Measurements from ENCODE around the gene HVCN1. TPM values are rescaled to one million over a fixed set of nuclear protein-coding genes. Genes with fewer than 3 reads are reported as not detected.

HVCN1 gene
- total RNA-seq, 1 experiment from 2014 or later, result 0.99 TPM

DNA sequence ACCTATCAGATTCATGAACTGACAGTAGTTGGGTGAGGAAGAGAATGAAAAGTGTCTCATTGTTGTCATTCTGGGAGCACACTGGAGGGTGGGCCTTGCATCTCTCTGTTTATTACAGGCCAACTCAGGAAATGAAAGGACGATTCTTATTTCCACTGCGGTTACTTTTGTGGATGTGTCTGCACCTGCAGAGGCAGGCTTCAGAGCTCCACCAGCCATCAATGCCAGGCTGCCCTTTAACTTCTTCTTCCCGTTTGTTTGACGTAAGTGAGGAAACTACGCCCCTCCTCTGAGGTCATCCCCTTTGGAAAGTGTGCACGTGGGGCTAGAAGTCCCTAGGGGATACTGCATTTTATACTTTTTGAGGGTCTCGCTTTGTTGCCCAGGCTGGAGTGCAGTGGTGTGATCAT, 41.3 kb downstream of the HVCN1 start:
- TF ChIP-seq, protein P1, sequence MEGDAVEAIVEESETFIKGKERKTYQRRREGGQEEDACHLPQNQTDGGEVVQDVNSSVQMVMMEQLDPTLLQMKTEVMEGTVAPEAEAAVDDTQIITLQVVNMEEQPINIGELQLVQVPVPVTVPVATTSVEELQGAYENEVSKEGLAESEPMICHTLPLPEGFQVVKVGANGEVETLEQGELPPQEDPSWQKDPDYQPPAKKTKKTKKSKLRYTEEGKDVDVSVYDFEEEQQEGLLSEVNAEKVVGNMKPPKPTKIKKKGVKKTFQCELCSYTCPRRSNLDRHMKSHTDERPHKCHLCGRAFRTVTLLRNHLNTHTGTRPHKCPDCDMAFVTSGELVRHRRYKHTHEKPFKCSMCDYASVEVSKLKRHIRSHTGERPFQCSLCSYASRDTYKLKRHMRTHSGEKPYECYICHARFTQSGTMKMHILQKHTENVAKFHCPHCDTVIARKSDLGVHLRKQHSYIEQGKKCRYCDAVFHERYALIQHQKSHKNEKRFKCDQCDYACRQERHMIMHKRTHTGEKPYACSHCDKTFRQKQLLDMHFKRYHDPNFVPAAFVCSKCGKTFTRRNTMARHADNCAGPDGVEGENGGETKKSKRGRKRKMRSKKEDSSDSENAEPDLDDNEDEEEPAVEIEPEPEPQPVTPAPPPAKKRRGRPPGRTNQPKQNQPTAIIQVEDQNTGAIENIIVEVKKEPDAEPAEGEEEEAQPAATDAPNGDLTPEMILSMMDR (IDR thresholded peaks at IDR 0.05; ENCODE audit: unreplicated experiment), result no peak
- no TSS peak for BruUV-seq (replicated peaks)
- H3K27me3 Mint-ChIP-seq (ENCODE audit: unreplicated experiment), result no peaks in the 10 kb centered on the region
- no peak overlapping the region for H3K27ac Mint-ChIP-seq (ENCODE audit: unreplicated experiment)
- H3K4me1 Mint-ChIP-seq (ENCODE audit: low read depth, unreplicated experiment), result no peaks in the 10 kb centered on the region
- no peaks in the 10 kb centered on the region for H3K9me3 Mint-ChIP-seq (ENCODE audit: low read depth, unreplicated experiment)
- intact Hi-C loops (cut with micrococcal nuclease; ENCODE audit: unreplicated experiment), result no loop called here
- no peak for DNase-seq
- CTCF ChIA-PET, result no interaction called here
- no peak overlapping the region for H3K4me3 Mint-ChIP-seq (ENCODE audit: low read depth, unreplicated experiment)
- no peaks in the 10 kb centered on the region for H3K36me3 Mint-ChIP-seq (ENCODE audit: insufficient read depth, unreplicated experiment)

DNA sequence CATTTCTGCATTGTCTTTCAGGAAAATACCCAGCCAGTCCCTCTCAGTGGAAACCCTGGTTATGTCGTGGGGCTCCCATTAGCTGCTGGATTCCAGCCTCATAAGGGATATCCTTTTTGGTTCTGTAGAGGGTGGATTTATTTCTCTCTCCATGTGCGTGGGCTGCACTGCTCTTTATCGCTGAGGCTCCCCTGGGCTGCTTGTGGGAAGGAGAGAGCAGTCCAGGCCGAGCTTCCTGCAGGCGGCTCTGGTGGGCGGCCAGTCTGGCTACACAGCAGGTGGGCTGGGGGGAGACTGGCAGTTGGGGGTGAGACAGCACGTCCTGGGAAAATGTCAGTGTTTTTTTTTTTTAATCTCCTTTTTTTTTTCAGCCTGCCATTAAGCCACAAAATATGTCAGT, 47.4 kb downstream of the HVCN1 start:
- intact Hi-C loops (cut with micrococcal nuclease; ENCODE audit: unreplicated experiment), result no loop called here
- Mint-ChIP-seq H3K4me1 (ENCODE audit: low read depth, unreplicated experiment) (peaks cover 12% of the 10 kb centered on the region), H3K36me3 (ENCODE audit: insufficient read depth, unreplicated experiment) (no peaks in the 10 kb centered on the region), H3K27ac (ENCODE audit: unreplicated experiment) (no peak overlapping the region), H3K27me3 (ENCODE audit: unreplicated experiment) (no peaks in the 10 kb centered on the region), H3K4me3 (ENCODE audit: low read depth, unreplicated experiment) (no peak overlapping the region), H3K9me3 (ENCODE audit: low read depth, unreplicated experiment) (no peaks in the 10 kb centered on the region)
- CTCF ChIA-PET, result no interaction called here
- no TSS peak for BruUV-seq (replicated peaks)
- TF ChIP-seq, protein P1 (IDR thresholded peaks at IDR 0.05; ENCODE audit: unreplicated experiment), result no peak
- DNase-seq, result no peak

DNA sequence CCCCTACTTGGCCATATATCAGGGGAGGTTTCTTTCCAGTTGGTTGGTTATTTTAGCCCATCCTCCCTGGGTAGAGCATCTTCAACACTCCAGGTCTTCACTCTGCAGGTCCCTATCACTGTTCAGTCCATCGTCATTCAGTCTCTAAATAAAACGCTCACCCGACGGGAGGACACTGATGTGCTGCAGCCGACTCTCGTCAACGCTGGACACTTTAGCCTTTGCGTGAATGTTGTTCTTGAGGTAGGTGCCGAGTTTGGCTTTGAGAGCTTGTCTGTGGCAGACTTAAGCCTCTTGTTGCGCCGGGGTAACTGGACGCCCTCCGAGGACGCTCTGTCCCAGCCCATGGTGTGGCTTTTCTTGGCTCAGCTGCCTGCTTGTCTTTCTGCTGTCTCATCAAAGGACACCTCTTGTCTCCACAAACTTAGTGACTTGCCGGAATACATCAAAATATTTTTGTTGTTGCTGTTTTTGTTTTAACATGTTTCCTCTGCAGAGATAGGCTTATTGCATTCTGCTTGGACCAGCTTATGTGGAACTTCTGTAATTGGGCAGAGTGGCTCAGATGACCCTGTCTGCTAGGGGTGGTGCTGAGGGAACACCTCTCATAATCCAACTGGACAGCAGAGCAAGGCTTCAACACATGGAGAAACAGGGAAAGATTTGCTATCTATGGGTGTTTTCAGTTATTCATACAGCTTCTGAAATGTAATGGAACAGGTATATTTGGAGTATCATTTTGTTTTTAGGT, 48.5 kb downstream of the HVCN1 start:
- H3K4me1 Mint-ChIP-seq (ENCODE audit: low read depth, unreplicated experiment), result peaks cover 12% of the 10 kb centered on the region
- CTCF ChIA-PET, result no interaction called here
- H3K9me3 Mint-ChIP-seq (ENCODE audit: low read depth, unreplicated experiment), result no peaks in the 10 kb centered on the region
- no peaks in the 10 kb centered on the region for H3K27me3 Mint-ChIP-seq (ENCODE audit: unreplicated experiment)
- TF ChIP-seq, protein P1 (IDR thresholded peaks at IDR 0.05; ENCODE audit: unreplicated experiment), result no peak
- no peaks in the 10 kb centered on the region for H3K36me3 Mint-ChIP-seq (ENCODE audit: insufficient read depth, unreplicated experiment)
- intact Hi-C loops (cut with micrococcal nuclease; ENCODE audit: unreplicated experiment), result no loop called here
- H3K27ac Mint-ChIP-seq (ENCODE audit: unreplicated experiment), result no peak overlapping the region
- H3K4me3 Mint-ChIP-seq (ENCODE audit: low read depth, unreplicated experiment), result no peak overlapping the region
- BruUV-seq (replicated peaks), result no TSS peak
- DNase-seq, result no peak

DNA sequence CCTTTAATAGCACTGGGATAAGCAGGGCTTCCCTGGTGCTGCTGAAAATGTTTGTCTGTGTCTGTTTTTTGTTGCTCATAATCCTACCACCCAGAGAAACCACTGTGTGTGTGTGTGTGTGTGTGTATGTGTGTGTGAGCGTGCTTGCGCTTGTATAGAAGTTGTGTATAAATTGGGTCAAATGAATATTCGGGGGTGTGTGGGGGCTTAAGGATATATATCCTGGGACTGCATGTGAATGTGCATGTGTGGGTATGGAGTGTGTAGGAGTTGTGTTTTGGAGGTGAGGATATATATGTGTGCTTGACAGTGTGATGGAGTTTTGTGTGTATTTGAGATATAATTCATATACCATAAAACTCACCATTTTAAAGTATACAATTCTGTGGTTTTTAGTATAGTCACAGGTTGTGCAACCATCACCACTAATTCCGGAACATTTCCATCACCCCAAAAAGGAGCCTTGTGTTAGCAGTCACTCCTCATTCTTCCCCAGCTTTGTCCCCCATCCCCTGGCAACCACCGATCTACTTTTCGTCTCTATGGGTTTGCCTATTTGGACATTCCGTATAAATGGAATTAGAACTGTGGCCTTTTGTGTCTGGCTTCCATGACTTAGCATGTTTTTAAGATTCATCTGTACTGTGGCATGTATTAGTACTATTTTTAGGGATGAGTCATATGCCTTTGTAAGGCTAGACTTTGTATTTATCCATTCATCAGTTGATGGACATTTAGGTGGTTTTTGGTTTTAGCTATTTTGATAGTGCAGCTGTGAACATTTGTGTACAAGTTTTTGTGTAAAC, 49.4 kb downstream of the HVCN1 start:
- BruUV-seq (replicated peaks), result no TSS peak
- Mint-ChIP-seq H3K4me1 (ENCODE audit: low read depth, unreplicated experiment) (peaks cover 12% of the 10 kb centered on the region), H3K27ac (ENCODE audit: unreplicated experiment) (no peak overlapping the region), H3K4me3 (ENCODE audit: low read depth, unreplicated experiment) (no peak overlapping the region), H3K36me3 (ENCODE audit: insufficient read depth, unreplicated experiment) (no peaks in the 10 kb centered on the region), H3K9me3 (ENCODE audit: low read depth, unreplicated experiment) (no peaks in the 10 kb centered on the region), H3K27me3 (ENCODE audit: unreplicated experiment) (no peaks in the 10 kb centered on the region)
- no peak for DNase-seq
- intact Hi-C loops (cut with micrococcal nuclease; ENCODE audit: unreplicated experiment), result no loop called here
- TF ChIP-seq, protein P1 (IDR thresholded peaks at IDR 0.05; ENCODE audit: unreplicated experiment), result no peak
- CTCF ChIA-PET, result no interaction called here

Measured in Calu3 (cell line).